HPDE6-E6E7 (cell line): Measurements from ENCODE around the gene CRYZL1.
"Not testable (repeated sequence)": the region's sequence is repeated elsewhere in the genome, so short reads cannot be mapped to it uniquely, and the experiment has no call there.

Source experiments
- DNase-seq: peaks from one replicate; pipeline ENCODE4 v3.0.0; 2011; ENCODE audit warnings: missing footprints; ENCODE audit errors: extremely low spot score

Gene CRYZL1

GRCh38 chr21:33641352-33642026, at the start of gene CRYZL1:
Gene CRYZL1, minus strand, starts transcription at chr21:33641741. Its CDS starts 10,190 bp downstream, at chr21:33631551.
- DNase-seq = peak; percentile 92

GRCh38 chr21:33690874-33691273, 49.3 kb upstream of the CRYZL1 start:
- DNase-seq = no peak

GRCh38 chr21:33688353-33688752, 46.8 kb upstream of the CRYZL1 start:
- no peak for DNase-seq

DNA sequence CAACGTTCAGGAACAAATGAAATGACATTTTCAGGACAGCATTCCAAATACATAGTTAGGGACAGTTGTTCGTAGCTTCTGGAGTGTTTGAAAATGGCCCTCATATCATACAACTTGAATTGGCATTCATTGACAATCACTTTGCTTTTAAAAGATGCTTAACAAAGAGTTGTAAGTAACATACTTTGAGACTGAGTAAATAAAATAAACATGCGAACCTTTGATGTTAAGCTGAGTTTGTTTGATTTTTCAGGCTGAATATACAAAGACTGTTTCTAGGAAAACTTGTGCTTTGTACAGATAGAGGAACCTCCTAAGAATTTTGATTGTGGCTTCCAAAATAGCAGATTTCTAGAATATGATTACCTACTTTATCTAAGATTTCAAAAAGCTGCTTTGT, 46.1 kb upstream of the CRYZL1 start:
- DNase-seq = no peak

GRCh38 chr21:33686386-33686785, 44.8 kb upstream of the CRYZL1 start:
- DNase-seq = no peak

GRCh38 chr21:33685613-33686197, 44.2 kb upstream of the CRYZL1 start:
- DNase-seq = no peak

GRCh38 chr21:33684923-33685560, 43.5 kb upstream of the CRYZL1 start:
- DNase-seq = no peak

GRCh38 chr21:33684068-33684467, 42.5 kb upstream of the CRYZL1 start:
- no peak for DNase-seq

GRCh38 chr21:33682992-33683627, 41.6 kb upstream of the CRYZL1 start:
- DNase-seq = peak; percentile 67

- no peak for DNase-seq
Observed at GRCh38 chr21:33680870-33681269, 39.3 kb upstream of the CRYZL1 start.

DNA sequence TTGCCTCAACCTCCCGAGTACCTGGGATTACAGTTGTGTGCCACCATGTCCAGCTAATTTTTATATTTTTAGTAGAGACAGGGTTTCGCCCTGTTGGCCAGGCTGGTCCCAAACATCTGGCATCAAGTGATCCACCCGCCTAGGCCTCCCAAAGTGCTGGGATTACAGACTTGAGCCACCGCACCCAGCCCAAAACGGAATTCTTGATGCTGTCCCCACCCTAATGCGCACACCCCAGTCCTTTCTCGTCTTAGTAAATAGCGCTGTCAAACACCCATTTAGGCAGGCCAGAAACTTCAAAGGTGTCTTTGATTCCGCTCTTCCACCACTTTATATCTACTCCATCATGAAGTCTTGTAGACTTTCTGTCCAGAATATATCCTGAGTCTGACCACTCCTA, 35.9 kb upstream of the CRYZL1 start:
- DNase-seq = no peak

GRCh38 chr21:33676666-33677065, 35.1 kb upstream of the CRYZL1 start:
- not testable (repeated sequence) for DNase-seq

DNA sequence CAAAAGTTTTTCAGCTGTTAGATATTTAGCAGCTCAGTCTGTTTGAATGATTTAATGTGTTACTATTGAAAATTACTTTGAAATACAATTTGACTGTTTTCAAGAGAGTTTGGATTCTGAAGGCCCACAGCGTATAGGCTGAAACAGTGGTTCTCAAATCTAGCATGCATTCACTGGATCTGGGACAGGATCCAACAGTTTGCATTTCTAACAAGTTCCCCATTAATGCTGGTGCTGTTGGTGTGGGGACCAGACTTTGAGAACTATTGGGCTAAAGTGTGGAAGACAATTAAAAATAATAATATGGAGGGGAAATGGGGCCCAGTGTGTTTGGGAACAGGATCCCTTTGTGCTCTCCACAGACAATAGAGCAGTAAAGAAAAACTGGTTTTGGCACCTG, 32.7 kb upstream of the CRYZL1 start:
- no peak for DNase-seq

DNA sequence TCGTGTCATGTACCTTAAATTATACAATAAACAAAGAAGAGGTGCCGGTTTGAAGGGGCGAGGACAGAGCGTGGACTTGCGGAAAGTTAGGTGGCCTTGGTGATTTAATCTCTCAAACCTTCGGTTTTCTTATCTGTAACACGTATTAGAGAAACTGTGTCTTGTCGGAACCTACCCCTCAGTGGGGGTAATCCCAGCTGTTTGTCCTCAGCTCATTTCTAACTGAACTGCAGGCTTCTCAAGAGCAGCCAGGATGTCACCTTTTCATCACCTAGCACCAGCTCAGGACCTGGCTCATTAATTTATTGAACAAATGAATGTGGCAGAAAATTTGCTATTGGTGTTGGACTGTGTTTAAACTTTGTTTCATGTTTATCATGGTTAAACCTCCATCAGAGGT, 31.9 kb upstream of the CRYZL1 start:
- DNase-seq = no peak

DNA sequence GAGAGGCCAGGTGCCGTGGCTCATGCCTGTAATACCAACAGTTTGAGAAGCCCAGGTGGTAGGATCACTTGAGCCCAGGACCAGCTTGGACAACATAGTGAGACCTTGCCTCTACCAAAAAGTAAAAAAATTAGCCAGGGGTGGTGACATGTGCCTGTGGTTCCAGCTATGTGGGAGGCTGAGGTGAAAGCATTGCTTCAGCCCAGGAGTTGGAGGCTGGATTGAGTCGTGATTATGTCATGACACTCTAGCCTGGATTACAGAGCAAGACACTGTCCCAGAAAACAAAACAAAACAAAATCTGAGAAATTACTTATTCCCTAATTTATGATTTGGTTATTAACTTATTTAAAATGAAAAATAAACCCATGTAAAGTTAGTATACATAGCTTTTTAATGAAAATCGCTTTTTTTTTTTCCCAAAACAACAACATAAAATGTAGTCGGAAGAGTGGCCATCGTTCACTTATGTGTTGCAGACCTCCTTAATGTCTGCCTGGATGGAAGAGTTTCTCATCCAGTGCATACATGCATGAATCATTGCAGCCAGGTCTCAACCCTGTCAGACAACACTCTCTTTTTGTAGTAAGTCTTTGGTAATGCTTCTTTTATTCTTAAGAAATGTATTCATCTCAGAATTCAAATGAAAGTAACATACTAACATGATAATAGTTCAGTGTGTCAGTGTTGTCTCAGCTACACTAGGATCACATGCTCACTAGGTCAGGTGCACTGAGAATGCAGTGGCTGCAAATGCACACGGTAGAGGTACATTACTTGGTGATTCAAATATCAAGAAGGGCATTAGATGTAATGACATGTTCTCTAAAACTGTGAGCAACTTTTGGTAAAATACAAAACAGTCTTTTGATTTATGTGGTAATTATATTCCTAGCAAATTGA, 28.8 kb upstream of the CRYZL1 start:
- no peak for DNase-seq

DNA sequence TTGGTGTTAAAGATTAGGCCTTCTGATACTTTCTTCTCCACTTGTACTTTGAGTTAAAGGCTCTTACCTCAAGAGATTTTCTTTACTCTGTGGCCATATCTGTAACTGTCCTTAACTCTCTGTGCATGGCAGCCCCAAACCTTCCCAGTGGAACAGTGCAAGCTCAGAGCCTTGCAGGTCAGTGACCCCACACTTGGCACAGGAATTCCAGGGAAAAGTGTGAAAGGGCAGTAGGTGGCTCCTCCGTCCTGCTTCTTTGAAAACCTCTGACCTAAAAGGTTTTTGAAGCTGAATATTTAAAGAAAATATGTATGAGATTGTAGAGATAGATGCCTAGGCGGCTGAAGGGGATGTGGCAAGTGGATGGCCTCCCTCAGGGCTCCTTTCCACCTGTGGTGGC, 27.1 kb upstream of the CRYZL1 start:
- DNase-seq = no peak

DNA sequence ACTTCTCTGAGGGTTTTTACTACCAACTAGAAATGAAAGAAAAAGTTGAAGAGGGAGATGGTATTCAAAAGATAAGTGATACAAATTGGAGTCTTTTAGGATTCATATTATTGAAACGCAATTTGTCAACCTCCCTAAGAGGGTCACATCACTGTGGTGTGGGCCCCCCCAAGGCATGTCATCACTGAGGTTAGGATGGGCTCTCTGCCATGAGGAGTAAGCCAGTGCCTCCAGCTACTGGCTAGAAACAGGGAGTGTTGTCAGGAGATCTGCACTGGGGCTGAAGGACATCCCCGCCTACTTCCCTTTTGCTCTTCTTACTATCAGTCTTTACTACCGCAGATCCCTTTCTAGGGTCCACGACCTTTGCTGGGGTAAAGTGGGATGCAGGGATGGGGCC, 26.6 kb upstream of the CRYZL1 start:
- DNase-seq = no peak

DNA sequence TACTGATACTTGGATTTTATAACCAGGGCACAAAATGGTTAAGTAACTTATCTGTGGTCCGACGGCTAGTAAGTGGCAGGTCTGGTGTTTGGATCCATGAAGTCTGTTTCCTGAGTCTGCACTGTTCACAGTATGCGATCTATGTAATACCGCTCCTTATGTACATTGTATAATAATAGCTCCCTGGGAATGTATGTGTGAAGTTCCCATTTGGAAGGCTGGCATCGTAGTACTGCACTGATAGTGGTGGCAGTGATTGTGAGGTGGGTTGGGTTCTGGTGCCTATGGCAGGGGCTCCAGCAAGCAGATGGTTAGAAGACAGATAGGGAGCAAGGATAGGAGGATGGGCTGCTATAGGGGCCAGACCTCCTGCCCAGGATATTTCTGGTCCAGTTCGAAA, 26.1 kb upstream of the CRYZL1 start:
- no peak for DNase-seq

GRCh38 chr21:33666153-33666552, 24.6 kb upstream of the CRYZL1 start:
- no peak for DNase-seq

DNA sequence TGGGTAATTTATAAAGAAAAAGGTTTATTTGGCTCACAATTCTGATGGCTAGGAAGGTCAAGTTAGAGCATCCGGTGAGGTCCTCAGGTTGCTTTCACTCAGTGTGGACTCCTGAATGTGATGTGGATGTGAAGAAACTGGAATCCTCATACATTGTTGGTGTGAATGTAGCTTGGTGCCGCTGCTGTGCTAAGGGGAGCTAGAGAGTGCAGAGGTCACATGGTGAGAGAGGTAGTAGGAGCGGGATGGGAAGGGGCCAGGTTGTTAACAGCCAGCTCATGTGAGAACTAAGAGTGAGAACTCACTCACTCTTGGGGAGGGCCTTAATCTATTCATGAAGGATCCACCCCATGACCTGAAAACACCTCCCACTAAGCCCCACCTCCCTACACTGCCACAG, 22.6 kb upstream of the CRYZL1 start:
- DNase-seq = no peak

DNA sequence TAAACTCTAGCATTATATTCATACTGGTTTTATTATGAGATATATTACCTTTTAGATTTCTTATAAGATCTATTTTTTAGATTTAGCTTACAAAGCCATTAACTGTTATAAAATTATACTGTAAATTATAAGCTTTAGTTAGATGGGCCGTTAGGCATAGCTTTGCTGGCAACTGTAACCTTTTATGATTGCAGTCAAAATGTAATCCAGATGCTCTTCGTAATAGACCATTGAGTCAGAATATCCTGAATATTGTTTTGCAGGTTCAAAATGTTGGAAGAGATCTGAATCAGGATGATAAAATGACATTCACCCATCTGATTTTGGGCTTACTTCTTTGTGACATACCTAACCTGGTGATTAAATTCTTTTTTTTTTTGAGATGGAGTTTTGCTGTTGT, 21.7 kb upstream of the CRYZL1 start:
- no peak for DNase-seq

GRCh38 chr21:33662046-33662445, 20.5 kb upstream of the CRYZL1 start:
- no peak for DNase-seq
